AG09309 (cell line): Measurements from ENCODE around the gene PORCN.
A peak's percentile ranks its signal among the peaks of the same experiment; 100 is the strongest.

Experiments
- DNase-seq: peaks from one replicate; pipeline ENCODE4 v3.0.0-alpha.2; 2010; ENCODE audit warnings: low read depth
- H3K4me3 ChIP-seq: 2 replicates; pipeline ENCODE4 v1.5.1; 2011; ENCODE audit warnings: mild to moderate bottlenecking, low read depth, low read length, moderate library complexity; ENCODE audit not compliant: control insufficient read depth
- CTCF ChIP-seq: IDR thresholded peaks from 2 replicates; pipeline ENCODE4 v1.5.1; 2011; ENCODE audit warnings: mild to moderate bottlenecking, low read depth, low read length, inconsistent platforms; ENCODE audit not compliant: insufficient read depth, control insufficient read depth; ENCODE audit errors: missing control alignments

The PORCN gene

DNA sequence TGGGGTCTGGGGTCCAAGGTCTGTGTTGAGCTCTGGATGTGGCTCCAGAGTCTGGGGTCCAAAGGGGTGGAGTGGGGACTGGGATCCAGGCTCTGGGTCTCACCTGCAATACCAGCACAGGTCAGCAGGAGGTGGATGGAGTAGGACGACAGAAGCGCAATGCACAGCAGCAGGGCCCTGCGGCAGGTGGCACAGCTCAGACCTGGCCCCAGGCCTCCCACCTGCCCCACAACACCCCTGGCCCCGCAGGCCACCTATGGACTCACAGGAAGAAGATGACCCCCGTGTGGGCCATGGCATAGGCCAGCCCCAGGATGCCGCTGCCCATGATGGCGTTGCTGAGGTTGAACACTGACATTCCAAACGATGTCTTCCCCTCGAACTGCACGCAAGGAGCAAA, 42.1 kb upstream of the PORCN start:
- TF ChIP-seq CTCF, result peak; percentile 23
- H3K4me3 ChIP-seq, result no peak overlapping the region
- no peak for DNase-seq

- TF ChIP-seq CTCF, result no peak
- no peak for DNase-seq
- H3K4me3 ChIP-seq, result peak overlapping the region; percentile 37
Observed at GRCh38 chrX:48467281-48467761, 41.5 kb upstream of the PORCN start.

- H3K4me3 ChIP-seq, result peak overlapping the region; percentile 37
- no peak for DNase-seq
- no peak for TF ChIP-seq CTCF
Observed at GRCh38 chrX:48468247-48468671, 40.5 kb upstream of the PORCN start.

DNA sequence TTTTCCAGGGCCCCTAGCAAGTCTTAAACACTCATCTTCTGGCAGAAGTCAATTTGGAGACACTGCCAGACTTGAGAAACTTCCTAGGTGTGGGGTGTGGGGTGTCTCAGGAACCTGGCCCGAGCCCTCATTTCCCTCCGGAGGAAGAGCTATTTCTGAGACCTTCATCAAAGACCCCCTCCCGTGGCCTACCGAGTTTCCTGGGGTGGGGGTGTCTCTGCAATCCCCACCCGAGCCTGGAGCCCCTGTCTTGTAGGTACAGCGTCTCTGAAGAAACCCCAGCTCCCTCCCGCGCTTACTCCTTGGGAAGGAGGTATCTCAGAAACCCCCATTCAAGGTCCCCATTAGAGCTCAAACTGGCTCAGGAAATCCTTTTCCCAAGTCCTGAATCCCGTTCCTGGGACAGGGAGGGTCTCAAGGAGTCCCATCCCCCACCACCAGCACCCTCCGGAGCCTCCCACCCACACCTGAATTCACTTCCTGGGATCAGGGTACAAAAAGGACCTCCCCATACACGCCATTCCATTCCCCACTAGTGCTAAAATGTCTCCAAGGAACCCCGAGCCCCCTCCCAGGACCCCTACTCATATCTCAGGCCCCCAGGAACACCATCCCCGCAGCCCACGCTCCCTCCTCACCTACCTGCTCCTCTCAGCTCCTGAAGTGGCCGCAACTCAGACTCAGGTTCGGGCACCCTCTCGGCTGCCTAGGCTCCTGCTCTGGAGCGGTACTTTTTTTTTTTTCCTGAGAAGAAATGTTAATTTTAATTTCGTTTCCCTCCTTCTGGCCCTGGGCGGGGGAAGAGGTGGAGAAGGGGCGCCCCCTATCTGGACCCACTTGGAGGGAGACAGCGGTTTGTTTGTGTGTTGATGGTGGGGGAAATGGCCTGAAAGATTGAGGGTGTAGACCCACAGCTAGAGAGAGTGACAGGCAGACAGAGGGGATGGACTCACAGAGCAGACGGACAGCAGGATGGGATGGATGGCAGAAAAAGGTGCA, 39.8 kb upstream of the PORCN start:
- DNase-seq, result no peak
- H3K4me3 ChIP-seq, result no peak overlapping the region

GRCh38 chrX:48470110-48470832, 38.5 kb upstream of the PORCN start, which contains the start of gene SLC38A5:
SLC38A5 (minus strand) TSS chrX:48470260; CDS start chrX:48467924, 2,336 bp downstream.
- no peak within 1 kb of the TSS for H3K4me3 ChIP-seq
- DNase-seq, result no peak
- TF ChIP-seq CTCF, result no peak

More for the DNA sequence above, 39.8 kb upstream of the PORCN start:
- TF ChIP-seq CTCF, result no peak

DNA sequence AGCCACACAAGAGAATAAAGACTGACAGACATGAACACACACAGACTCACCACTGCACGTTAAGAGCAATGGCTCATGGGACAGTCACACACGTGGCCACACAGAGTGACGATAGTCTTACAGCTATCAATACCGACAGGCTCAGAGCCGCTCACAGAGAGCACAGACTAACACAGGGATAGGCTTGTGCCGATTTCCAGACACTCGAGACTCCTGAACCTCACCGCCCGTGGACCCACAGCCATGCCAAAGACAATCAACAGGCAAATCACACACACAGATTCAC, 38.0 kb upstream of the PORCN start:
- H3K4me3 ChIP-seq, result no peak overlapping the region
- no peak for DNase-seq
- TF ChIP-seq CTCF, result no peak
